VCaP (cell line): ENCODE results near the gene GATAD2A.

ENCODE experiments used
- H3K27ac ChIP-seq: fragments of 450-650 bp; 2 replicates; pipeline ENCODE4 v1.5.1; 2017
- CTCF ChIP-seq: fragments of 450-650 bp; conservative IDR thresholded peaks from 2 replicates; pipeline ENCODE4 v1.5.1; 2017; ENCODE audit warnings: mild to moderate bottlenecking, moderate library complexity

GATAD2A gene

GRCh38 chr19:19436137-19436691 is 30.7 kb downstream of the GATAD2A start:
- TF ChIP-seq CTCF = no peak
- no peak overlapping the region for H3K27ac ChIP-seq

- TF ChIP-seq CTCF = no peak
- no peak overlapping the region for H3K27ac ChIP-seq
Observed at GRCh38 chr19:19438366-19439175, 33.1 kb downstream of the GATAD2A start.

- TF ChIP-seq CTCF = no peak
- H3K27ac ChIP-seq = no peak overlapping the region
Observed at GRCh38 chr19:19439176-19439482, 33.7 kb downstream of the GATAD2A start.

- no peak overlapping the region for H3K27ac ChIP-seq
- no peak for TF ChIP-seq CTCF
Observed at GRCh38 chr19:19443283-19443682, 37.8 kb downstream of the GATAD2A start.

- TF ChIP-seq CTCF = no peak
- H3K27ac ChIP-seq = no peak overlapping the region
Observed at GRCh38 chr19:19443902-19444680, 38.6 kb downstream of the GATAD2A start.

- TF ChIP-seq CTCF = no peak
- no peak overlapping the region for H3K27ac ChIP-seq
Observed at GRCh38 chr19:19444681-19445155, 39.2 kb downstream of the GATAD2A start.

- TF ChIP-seq CTCF = no peak
- H3K27ac ChIP-seq = no peak overlapping the region
Observed at GRCh38 chr19:19445288-19445687, 39.8 kb downstream of the GATAD2A start.
